GM21423 (cell line): ENCODE measurements around the gene IL12RB1.
"Not testable (repeated sequence)": the region's sequence is repeated elsewhere in the genome, so short reads cannot be mapped to it uniquely, and the experiment has no call there.

ENCODE experiments used
- ATAC-seq: cut with Tn5 transposase; IDR thresholded peaks from one replicate; pipeline ENCODE4 v1.9.1; 2021; ENCODE audit warnings: mild to moderate bottlenecking, moderate library complexity; ENCODE audit not compliant: unreplicated experiment

IL12RB1 gene

DNA sequence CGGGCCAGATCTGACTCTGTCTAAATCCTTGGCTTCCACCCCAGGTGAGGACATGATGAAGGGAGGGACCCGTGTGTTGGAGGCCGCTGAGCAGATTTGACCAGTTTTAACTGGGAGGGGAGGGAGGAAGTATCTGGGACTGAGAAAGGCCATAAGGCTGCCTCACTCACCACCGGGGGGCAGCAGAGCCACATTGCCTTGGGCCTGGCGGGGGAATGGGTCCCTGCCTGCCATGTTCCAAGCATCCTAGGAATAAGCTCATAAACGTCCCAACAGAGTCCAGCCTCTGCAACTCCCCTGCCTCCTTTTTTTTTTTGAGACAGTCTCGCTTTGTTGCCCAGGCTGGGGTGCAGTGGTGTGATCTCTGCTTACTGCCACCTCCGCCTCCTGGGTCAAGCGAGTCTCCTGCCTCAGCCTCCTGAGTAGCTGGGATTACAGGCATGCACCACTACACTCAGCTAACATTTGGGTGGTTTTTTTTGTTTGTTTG lies 26.3 kb upstream of the IL12RB1 start:
- ATAC-seq: no peak

DNA sequence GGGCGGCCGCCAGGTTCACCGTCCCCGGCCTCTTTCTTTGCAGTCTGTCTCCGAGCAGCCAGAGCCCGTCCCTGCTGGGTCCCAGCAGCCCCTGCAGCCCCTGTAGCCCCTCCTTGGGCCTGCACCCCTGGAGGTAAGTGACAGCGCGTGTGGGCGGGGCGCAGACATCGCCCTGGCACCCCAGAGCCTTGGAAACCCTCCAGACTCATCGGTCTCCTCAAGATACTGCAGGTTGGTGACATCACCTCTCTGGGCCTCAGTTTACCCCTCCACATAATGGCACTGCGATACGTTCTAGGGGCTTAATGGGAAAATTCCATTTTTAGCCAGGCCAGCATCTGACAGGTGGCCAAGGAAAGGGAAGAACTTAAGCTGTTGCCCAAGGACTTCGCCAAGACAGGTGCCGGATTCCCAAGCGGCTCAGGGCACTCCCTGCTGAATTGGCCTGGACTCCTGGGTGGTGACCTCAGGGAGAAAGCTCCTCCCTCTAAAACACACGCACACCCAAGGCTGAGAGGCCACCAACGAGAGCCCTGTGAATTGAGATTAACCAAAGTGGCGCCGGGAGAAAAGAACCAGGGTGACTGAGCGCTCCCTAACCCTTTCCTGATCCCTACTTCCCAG lies 24.0 kb upstream of the IL12RB1 start:
- no peak for ATAC-seq

DNA sequence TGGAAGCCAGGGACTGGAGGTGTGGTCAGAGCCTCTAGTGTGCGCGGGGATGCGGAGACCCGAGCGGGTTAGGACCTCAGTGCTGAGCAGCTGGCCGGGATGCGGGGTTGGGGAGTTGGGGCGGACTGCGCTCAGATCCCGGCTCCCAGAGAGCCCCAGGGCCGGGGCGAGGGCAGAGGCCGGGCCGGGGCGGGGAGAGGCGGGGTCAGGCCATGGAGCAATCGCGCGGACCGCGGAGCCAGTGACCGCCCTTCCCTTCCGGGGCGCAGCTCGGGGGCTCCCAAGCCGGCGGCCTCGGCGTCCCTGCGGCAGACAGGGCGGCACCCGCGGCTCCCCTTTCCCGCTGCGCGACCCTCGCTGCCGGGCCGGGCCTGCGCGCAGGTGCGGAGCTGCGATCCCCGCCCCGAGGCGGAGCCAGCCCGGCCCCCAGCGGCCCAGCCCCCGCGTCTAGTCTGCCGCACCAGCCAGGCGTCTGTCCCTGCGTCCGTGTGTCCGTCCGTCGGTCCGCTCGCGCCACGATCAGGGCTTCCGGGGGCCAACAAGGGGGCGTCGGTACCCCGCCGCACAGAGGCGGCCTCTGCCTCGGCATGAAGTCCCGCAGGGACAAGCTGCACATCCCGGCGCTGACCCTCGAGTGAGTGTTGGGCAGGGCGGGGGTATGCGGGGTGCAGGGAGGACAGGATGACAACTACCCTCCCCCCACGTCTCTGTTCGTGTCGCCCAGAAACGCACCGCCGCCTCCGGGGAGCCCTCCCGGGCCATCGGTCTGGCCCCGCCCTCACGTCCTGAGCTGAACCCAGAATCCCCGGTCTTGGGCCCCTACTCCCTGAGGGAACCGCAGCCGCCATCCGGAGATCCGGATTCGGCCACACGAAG lies 23.2 kb upstream of the IL12RB1 start:
- ATAC-seq: no peak

DNA sequence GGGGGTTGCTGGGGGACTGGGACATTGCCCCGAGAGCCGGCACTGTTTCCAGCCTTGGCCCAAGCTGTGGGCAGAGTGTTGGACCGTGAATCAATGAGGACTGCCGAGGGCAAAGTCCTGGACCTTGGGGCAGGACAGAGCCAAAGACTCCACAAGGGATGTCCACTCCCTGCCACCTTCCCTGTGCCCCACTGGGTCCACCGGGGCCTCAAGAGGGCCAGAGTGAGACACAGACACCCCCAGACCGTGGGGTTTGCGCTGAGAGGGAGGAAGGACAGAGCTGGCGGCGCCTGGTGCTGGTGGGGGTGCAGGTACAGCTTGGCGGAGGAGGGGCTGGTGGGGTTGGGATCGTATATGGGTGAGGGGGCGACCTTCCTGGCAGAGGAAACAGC lies 22.6 kb upstream of the IL12RB1 start:
- no peak for ATAC-seq

DNA sequence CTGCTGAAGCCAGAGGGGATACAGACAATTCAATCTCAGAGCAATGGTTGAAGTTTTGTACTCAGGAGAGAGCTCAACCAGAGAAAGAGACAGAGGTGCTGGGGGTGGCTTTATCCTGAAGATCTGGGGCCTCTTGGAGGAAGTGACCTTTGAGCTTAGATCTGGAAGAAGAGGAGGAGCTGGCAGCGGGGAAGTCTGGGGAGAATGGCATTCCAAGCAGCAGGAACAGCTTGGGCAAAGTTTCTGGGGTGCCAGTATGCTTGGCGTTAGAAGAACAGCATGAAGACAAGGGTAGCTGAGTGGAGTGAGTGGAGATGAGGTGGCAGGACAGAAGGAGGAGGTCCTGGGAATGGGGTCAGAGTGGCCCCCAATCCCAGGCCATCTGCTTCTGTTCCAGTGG lies 22.2 kb upstream of the IL12RB1 start:
- ATAC-seq: no peak

DNA sequence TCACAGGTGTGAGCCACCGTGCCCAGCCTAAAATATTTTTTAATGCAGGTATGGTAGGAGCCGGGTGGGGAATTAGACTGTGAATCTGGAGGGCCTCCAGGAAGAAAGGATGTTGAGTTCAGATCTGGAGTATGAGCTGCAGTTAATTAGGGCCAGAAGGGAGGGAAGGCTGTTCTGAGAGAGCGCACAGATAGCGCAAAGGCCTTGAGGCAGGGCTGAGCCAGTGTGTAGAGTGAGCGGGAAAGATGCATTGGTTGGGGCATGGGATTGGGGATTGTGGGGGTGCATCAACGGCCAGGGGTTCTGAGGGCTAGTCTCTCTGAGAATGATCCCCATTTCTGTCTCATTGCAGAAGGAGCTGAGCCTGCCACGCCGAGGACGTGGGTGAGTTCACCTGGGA lies 20.5 kb upstream of the IL12RB1 start:
- no peak for ATAC-seq

DNA sequence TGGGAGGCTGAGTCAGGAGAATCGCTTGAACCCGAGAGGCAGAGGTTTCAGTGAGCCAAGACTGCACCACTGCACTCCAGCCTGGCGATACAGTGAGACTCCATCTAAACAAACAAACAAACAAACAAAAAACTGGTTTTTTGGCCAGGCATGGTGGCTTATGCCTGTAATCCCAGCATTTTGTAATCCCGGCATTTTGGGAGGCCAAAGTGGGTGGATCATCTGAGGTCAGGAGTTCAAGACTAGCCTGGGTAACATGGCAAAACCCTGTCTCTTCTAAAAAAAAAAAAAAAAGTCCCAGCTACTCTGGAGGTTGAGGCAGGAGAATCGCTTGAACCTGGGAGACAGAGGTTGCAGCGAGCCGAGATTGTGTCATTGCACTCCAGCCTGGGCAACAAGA lies 18.5 kb upstream of the IL12RB1 start:
- not testable (repeated sequence) for ATAC-seq

DNA sequence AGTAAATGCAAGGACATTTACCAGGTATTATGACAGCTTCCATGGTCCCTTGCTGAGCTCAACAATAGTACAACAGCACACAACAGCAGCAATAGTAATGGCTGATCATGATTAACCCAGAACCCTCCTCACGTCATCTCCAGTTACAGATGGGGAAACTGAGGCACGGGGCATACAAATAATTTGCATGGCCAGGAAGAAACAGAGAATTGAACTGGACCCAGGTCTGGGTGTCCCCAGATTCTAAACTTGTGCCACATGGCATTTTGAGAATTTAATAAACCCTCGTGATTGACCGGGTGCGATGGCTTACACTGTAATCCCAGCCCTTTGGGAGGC lies 18.0 kb upstream of the IL12RB1 start:
- ATAC-seq: no peak

DNA sequence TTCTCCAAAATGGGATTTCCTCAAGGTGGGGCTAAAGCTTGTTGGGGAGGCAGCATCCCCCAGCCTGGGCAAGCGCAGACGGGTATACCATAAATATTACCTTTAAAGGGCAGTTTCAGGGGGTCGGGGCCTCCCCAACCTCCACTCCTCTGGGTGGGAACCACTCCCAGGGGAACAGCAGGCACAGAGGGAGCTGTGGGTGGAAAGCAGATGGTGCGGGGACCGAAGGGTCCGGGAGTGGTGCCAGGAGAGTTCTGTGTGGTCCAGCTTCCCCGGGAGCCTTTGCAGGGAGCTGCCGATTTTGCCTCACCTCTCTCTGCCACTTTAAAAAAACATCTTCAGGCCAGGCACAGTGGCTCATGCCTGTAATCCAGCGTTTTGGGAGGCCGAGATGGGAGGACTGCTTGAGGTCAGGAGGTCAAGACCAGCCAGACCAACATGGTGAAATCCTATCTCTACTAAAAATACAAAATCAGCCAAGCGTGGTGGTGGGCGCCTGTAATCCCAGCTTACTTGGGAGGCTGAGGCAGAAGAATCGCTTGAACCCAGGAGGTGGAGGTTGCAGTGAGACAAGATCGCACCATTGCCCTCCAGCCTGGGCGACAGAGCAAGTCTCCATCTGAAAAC lies 16.3 kb upstream of the IL12RB1 start:
- no peak for ATAC-seq

DNA sequence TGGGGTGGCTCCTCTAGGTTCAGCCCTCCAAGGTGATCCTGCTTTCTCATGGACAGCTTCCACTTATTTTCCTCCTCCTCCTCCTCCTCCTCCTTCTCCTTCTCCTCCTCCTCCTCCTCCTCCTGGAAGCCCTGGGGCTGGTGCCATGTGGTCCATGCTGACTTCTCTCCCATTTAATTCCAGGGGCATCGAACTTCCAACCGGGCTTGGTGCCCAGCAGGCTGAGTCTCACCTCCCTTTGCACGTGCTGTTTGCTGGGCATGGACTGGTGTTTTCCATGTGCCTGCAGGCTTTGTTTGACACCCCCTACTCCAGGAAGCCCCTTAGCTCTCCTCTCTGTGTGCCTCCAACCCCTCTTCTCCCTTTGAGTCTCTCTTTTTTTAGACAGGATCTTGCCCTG lies 14.5 kb upstream of the IL12RB1 start:
- no peak for ATAC-seq

DNA sequence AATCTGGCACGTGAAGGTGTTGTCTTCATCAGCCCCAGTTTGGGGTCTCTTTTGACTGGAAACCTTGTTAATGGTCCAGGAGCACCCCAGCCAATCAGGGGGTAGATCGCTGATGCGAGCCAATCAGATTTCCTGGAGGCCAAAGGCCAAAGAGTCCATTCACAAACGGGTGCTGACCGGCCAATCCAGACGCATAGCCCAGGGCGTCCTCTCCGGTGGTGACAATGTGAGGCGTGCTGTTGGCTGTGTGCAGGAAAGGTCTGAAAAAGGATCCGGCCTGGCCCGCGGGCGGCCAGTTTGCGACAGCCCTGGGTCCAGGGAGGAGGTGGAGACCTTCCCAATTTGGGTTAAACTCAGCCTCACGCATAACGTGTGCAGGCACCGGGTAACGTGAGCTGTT lies 14.0 kb upstream of the IL12RB1 start:
- ATAC-seq: no peak

DNA sequence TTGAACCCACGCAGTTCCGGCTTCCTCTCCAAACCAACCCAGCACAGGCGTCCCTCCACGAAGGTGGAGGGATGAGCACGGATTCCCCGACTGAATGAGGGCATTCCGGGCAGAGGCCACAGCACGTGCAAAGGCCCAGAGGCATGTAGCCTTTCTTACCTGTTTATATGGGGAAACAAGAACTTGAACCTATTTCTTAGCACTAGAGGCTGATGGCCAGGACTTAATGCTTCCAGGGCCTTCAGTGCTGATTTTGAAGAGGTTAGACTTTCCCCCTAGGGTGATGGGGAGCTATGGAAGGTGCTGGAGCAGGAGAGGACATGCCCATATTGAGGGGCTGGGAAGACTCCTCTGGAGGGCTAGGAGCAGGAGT lies 12.9 kb upstream of the IL12RB1 start:
- ATAC-seq: no peak

DNA sequence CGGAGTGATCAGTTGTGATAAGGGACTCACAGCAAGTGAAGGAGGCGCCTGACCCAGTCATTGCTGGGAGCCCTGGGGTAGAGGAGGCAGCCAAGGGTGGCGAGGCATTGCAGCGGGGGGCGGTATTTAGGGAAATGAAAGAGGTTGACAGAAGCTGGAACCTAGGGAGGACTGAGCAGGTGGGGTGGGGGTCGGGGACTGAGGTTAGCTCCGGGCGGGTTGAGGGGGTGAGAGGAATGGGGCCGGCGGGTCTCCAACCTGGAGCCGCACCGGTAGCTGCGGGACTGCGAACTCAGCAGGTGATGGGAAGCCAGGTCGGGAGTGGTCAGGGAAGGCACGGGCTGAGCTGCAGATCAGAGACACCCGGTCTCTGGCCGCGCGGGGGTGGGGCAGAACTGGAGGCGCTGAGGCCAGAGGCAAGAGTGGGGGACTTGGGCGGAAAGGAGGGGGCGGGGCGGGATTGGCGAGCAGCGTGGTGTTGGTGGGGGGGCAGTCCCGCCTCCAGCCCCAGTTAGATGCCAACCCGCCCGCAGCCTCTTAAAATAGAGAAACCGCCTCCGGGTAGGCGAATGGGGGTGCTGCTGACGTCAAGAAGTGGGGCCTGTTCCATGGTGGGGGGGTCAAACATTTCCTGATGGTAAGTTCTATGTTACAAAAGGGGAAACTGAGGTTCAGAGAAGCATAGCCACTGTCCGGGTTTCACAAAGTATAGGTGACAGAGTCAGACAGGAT lies 12.3 kb upstream of the IL12RB1 start:
- ATAC-seq: peak; percentile 55

DNA sequence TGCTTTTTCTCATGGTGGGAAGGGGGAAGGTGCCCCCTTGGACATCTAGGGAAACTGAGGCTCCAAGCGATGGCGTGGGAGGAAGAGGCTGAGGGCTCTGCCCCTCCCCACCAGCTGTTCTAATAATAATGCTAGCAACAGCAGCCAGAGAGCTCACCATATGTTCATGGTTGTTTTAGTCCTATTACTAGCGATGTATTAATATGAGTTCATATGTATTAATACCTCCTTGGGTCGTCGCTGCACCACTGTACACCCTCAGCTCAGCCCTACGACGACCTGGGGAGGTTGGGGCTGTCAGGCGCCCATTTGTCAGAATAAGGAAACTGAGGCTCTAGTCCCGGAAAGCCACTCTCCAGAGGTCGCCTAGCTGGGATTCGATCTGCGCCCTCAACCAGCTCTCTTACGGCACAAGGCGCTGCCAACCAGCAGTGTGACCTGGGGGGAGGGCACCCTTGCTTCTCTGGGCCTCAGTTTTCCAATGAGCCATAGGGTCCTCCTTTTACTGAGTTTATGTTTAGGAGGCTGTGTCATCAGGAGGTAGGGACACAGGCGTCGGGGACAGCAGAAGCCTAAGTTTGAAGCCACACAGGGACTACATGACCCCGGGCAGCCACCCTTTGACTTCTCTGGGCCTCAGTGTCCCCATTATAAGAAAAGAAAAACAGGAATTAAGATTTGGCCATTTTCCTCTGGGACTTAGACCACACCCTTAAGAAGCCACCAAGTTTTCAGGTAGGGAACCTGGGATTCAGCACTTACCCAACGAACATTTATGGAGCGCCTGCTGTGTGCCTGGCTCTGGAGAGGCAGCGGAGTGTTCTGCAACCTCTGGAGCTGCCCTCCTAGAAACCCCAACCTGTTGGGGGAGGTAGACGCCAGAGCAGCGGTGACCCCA lies 11.5 kb upstream of the IL12RB1 start:
- no peak for ATAC-seq

DNA sequence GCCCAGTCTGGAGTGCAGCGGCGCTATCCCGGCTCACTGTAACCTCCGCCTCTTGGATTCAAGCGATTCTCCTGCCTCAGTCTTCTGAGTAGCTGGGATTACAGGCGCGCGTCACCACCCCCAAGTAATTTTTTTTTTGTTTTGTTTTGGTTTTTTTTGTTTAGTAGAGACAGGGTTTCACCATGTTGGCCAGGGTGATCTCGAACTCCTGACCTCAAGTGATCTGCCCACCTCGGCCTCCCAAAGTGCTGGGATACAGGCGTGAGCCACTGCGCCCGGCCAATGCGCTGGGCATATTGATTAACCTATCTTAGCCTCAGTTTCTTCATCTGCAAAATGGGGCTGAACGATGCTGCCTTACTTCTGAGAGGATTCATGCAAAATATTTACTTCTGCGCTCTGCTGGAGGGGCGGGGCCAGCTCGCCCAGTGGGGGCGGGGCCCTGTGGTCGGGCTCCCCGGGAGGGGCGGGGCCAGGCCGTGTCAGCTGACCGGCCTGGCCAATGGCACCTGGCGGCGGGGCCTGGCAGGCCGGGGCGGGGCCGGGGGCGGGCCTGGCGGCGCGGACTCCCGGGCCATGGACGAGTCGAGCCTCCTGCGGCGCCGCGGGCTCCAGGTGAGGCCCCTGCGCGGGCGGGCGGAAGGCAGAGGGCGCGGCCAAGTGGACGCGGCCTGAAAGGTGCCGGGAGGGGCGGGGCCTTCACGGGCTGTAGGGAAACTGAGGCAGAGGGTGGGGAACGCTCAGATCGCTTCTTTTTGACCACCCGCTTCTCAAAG lies 10.7 kb upstream of the IL12RB1 start, which contains the start of gene MAST3:
MAST3 (plus strand) TSS at position 562 of the 776 bp plus-strand sequence; CDS start at position 577, 15 bp downstream.
- peak; percentile 64 for ATAC-seq

DNA sequence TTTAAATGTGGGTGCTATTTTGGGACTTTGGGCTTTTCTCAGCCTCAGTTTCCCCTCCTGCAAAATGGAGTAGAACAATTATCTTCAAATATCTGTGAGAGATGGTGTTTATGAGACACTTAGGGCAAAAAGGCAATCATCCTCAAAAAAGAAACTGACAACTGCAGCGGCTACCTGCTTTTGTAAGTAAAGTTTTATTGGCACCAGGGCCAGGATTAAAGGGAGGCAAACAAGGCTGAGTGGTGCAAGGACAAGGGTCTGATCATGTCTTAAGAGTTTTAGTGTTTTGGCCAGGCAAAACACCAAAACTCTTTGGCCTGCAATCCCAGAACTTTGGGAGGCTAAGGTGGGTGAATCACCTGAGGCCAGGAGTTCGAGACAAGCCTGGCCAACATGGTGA lies 9.5 kb upstream of the IL12RB1 start:
- no peak for ATAC-seq

DNA sequence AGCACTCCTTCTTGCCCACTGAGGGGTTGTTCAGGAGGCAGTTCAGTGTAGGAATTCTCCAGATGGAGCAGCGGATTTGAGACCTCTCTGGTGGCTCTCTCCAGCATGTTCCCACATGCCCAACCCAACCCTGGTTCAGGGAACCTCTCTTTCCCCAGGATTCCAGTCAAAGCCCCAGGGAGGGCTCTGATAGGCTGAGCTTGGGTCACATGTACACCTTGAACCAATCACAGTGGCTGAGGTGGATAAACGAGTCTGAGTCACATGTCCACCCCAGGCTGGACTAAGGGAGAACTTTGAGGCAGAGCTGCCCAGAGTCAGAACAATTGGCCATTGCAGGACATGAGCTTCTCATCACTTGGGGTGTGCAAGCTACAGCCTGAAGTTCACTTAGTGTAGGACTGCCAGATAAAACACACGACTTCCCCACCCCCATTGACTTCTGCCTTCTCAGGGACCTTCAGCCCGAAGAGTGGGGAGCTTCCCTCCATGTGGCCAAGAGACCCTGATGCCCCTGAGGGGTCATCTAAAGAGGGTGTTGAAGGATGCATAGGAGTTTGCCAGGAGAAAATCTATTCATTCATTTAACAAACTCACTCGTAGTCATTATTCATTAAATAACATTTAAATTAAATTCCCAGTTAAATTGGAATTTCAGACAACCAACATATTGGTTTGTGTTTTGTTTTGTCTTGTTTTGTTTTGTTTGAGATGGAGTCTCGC lies 6.9 kb upstream of the IL12RB1 start:
- ATAC-seq: no peak

DNA sequence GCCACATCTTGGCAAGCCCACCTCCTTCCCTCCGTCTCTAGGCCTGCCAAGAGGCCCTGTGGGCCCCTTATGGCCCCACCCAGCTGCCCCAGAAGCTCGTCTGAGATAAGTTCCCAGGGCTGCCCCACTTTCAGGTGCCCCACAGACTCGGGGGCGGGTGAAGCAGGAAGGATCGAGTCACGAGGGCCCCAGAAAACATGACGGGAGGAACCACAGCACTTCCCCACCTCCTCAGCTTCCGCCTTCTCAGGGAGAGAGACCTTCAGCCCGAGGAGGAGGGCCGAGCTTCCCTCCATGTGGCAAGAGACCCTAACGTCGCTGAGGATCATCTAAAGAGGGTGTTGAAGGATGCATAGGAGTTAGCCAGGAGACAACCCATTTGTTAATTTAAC lies 4.5 kb upstream of the IL12RB1 start:
- no peak for ATAC-seq
